HG03575 (cell line): ENCODE data around the gene OR5A1.

Source experiments
- ATAC-seq: cut with Tn5 transposase; IDR thresholded peaks from one replicate; pipeline ENCODE4 v1.9.1; 2021; ENCODE audit not compliant: unreplicated experiment, insufficient number of reproducible peaks, low FRiP score; ENCODE audit errors: extremely low read depth

The OR5A1 gene

GRCh38 chr11:59463190-59463641, 26.9 kb downstream of the OR5A1 start:
- no peak for ATAC-seq

- no peak for ATAC-seq
These were observed 36.7 kb downstream of the OR5A1 start, which contains the start of gene OR4D10 for GRCh38 chr11:59473015-59473414. Gene OR4D10, plus strand, starts transcription at chr11:59473315. Its CDS starts 4,115 bp downstream, at chr11:59477430.

GRCh38 chr11:59475176-59475575, 38.9 kb downstream of the OR5A1 start:
- no peak for ATAC-seq

DNA sequence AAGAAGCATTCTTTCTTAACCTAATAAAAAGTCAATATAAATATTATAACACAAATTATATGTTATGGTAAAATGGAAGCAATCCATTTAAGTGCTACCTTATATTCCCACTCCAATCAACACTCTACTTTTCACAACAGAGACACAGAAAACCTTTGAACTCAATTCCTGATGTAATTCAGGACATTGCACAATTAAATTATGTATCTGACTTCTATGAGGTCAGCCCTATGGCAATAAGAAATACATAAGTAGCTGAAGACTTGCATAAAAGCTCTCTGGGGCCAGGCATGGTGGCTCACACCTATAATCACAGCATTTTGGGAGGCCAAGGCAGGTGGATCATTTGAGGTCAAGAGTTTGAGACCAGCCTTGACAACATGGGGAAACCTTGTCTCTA, 43.6 kb downstream of the OR5A1 start:
- no peak for ATAC-seq

DNA sequence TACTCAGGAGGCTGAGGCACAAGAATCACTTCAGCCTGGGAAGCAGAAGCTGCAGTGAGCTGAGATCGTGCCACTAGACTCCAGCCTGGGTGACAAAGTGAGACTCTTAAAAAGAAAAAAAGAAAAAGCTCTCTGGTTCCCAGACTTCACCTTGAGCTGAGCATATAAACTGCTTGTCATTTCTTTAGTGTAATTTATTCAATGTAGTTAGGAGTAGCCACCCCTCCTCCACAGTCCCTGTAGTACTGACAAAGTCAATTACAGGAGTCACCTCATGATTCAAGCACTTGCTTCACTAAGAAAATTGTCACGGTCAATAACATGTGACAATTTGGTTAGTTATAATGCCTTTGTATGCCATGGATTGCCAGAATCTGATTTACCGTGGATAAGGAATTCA, 44.1 kb downstream of the OR5A1 start:
- no peak for ATAC-seq
